Endothelial cell of umbilical vein (primary cell): ENCODE results near the gene GMEB2. TPM values are rescaled to one million over a fixed set of nuclear protein-coding genes. Genes with fewer than 3 reads are reported as not detected.

ENCODE experiments used
- BruUV-seq: library from RNA; stranded (reverse); fragments of 400-500 nt; replicated peaks from 2 replicates; lab custom pipeline; 2021; lab: Mats Ljungman, UMichigan
- CTCF ChIA-PET: fragments of 300-600, 350-600 bp; sonication (Branson Sonifier 250); formaldehyde crosslinking; loops from one replicate; lab custom pipeline; 2021; ENCODE audit warnings: antibody characterized with exemption, inconsistent platforms; lab: Charles Lee
- POLR2A ChIA-PET: fragments of 300-600, 350-600 bp; sonication (Branson Sonifier 250); formaldehyde crosslinking; loops from one replicate; lab custom pipeline; 2021; ENCODE audit warnings: antibody characterized with exemption, inconsistent platforms; lab: Charles Lee
- DNase-seq: peaks from one replicate; pipeline ENCODE4 v3.0.0-alpha.2; 2011; ENCODE audit warnings: low read depth, low spot score
- FAIRE-seq: peaks from 2 replicates; lab custom pipeline; 2011; peaks lifted over from hg19 to GRCh38; lab: Jason Lieb, UNC
- H2AFZ ChIP-seq: 2 replicates; pipeline ENCODE4 v1.6.0; 2012; ENCODE audit warnings: low read depth, low read length, control low read depth, inconsistent platforms
- H3K27ac ChIP-seq: 2 replicates; pipeline ENCODE4 v1.5.1; 2011; ENCODE audit warnings: low read depth, mild to moderate bottlenecking, control low read depth, low read length, moderate library complexity; ENCODE audit not compliant: insufficient read depth
- H3K27me3 ChIP-seq, 2 experiments: 2 replicates each; pipeline versions ENCODE4 v1.6.0 to v1.6.1; 2011; ENCODE audit warnings: low read length in 2 of 2, mixed read lengths in 1 of 2; ENCODE audit not compliant: control insufficient read depth in 2 of 2, insufficient read depth in 2 of 2
- H3K36me3 ChIP-seq, 2 experiments: 2 replicates in 1 of 2; 3 replicates in 1 of 2; pipeline ENCODE4 v1.5.1; 2011; ENCODE audit warnings: low read length in 2 of 2, mild to moderate bottlenecking in 1 of 2, moderate library complexity in 1 of 2; ENCODE audit not compliant: control insufficient read depth in 2 of 2, insufficient read depth in 2 of 2; ENCODE audit errors: extremely low read depth in 1 of 2
- H3K4me1 ChIP-seq: 3 replicates; pipeline ENCODE4 v1.5.1; 2011; ENCODE audit warnings: mild to moderate bottlenecking, low read length; ENCODE audit not compliant: control insufficient read depth, insufficient read depth; ENCODE audit errors: extremely low read depth
- H3K4me2 ChIP-seq: 2 replicates; pipeline ENCODE4 v1.6.1; 2011; ENCODE audit warnings: low read length, control low read depth, mixed read lengths; ENCODE audit not compliant: insufficient read depth
- H3K4me3 ChIP-seq, 3 experiments: fragments of 200-600 bp in 1 of 3; sonication (generic), shearing (Covaris generic) in 1 of 3; replicated peaks in 1 of 3; 2 replicates each; pipeline ENCODE4 v1.5.1; 2011 to 2016; ENCODE audit warnings: control low read depth in 3 of 3, low read length in 3 of 3, mild to moderate bottlenecking in 2 of 3, inconsistent platforms in 1 of 3, low read depth in 1 of 3, moderate library complexity in 1 of 3; ENCODE audit not compliant: insufficient read depth in 1 of 3
- H3K79me2 ChIP-seq: 2 replicates; pipeline ENCODE4 v1.6.0; 2012; ENCODE audit warnings: low read length, inconsistent platforms; ENCODE audit not compliant: control insufficient read depth, insufficient read depth
- H3K9ac ChIP-seq: replicated peaks from 2 replicates; pipeline ENCODE3; 2011; ENCODE audit warnings: low read length, control low read depth; ENCODE audit not compliant: insufficient read depth; ENCODE audit errors: extremely low read depth
- H3K9me1 ChIP-seq: replicated peaks from 3 replicates; pipeline ENCODE4 v1.6.0; 2011; ENCODE audit warnings: mild to moderate bottlenecking, low read length; ENCODE audit not compliant: control insufficient read depth, insufficient read depth; ENCODE audit errors: extremely low read depth
- H3K9me3 ChIP-seq: replicated peaks from 2 replicates; pipeline ENCODE4 v1.5.1; 2012; ENCODE audit warnings: low read length, inconsistent platforms; ENCODE audit not compliant: control insufficient read depth, insufficient read depth
- H4K20me1 ChIP-seq: replicated peaks from 2 replicates; pipeline ENCODE3; 2011; ENCODE audit warnings: mild to moderate bottlenecking, low read length; ENCODE audit not compliant: control insufficient read depth, insufficient read depth; ENCODE audit errors: extremely low read depth
- EZH2 ChIP-seq: IDR thresholded peaks from 2 replicates; pipeline ENCODE4 v1.6.1; 2012; ENCODE audit warnings: borderline replicate concordance, low read depth, mild to moderate bottlenecking, moderate library complexity, low read length, inconsistent platforms; ENCODE audit not compliant: severe bottlenecking
- FOS ChIP-seq: IDR thresholded peaks from 2 replicates; pipeline ENCODE4 v1.6.1; 2011; ENCODE audit warnings: mild to moderate bottlenecking, low read length, moderate library complexity, borderline replicate concordance; ENCODE audit not compliant: insufficient read depth
- GATA2 ChIP-seq: IDR thresholded peaks from 2 replicates; pipeline ENCODE4 v1.7.0; 2011; ENCODE audit warnings: low read depth, mild to moderate bottlenecking, moderate library complexity, mixed read lengths, low read length; ENCODE audit not compliant: insufficient read length, insufficient read depth
- JUN ChIP-seq: IDR thresholded peaks from 2 replicates; pipeline ENCODE4 v1.6.1; 2011; ENCODE audit warnings: borderline replicate concordance, low read depth; ENCODE audit not compliant: insufficient read length, insufficient read depth
- MYC ChIP-seq: IDR thresholded peaks from one replicate; pipeline ENCODE4 v1.6.1; 2011; ENCODE audit warnings: mild to moderate bottlenecking, low read depth, low read length
- POLR2A ChIP-seq: IDR thresholded peaks from 2 replicates; pipeline ENCODE4 v1.6.1; 2012; ENCODE audit warnings: low read depth, mild to moderate bottlenecking, control low read depth, low read length
- POLR2AphosphoS5 ChIP-seq: IDR thresholded peaks from 2 replicates; pipeline ENCODE4 v1.6.1; 2012; ENCODE audit warnings: low read depth, mild to moderate bottlenecking, control low read depth, low read length, moderate library complexity; ENCODE audit not compliant: insufficient read depth
- dilution Hi-C: fragments of 300-500 bp; cut with MboI; formaldehyde crosslinking; loops from one replicate; pipeline ENCODE4 v1.15.0; 2019; ENCODE audit warnings: low sequenced_read_pairs; ENCODE audit not compliant: extremely low pct_ligation_motif_present
- intact Hi-C: fragments of 100-400 bp; cut with micrococcal nuclease; formaldehyde crosslinking; loops from one replicate; pipeline ENCODE4 v1.10.0; 2022
- polyA plus RNA-seq, 4 experiments: library from polyadenylated mRNA; depleted of rRNA in 3 of 4; stranded (reverse) in 3 of 4; unstranded in 1 of 4; fragments of >200 nt; gene quantifications; 2 replicates each; pipeline versions ENCODE4 v1.2.1 to v1.2.3, GENCODE V29; 2011 to 2012; ENCODE audit warnings: missing spikeins in 1 of 4
- total RNA-seq: library from RNA; stranded (reverse); gene quantifications from 2 replicates; pipeline ENCODE4 v1.2.3, GENCODE V29; 2021
- TF ChIP-seq, protein P1 (sequence below): IDR thresholded peaks from 2 replicates; pipeline ENCODE4 v1.6.1; 2011; ENCODE audit not compliant: insufficient read depth, insufficient read length
- TF ChIP-seq, protein P2 (sequence below), 2 donors: IDR thresholded peaks; 1 replicate in 1 of 2; 2 replicates in 1 of 2; pipeline ENCODE4 v1.5.1; 2011; ENCODE audit warnings: low read length in 2 of 2, mild to moderate bottlenecking in 2 of 2, moderate library complexity in 2 of 2, control low read depth in 1 of 2, inconsistent platforms in 1 of 2, low read depth in 1 of 2; ENCODE audit not compliant: insufficient read depth in 1 of 2; ENCODE audit errors: extremely low read depth in 1 of 2

Gene GMEB2
- total and polyA plus RNA-seq, 2 donors (not counting 3 experiments of a cell fraction or from before 2014, with no cell fraction given) = 12.7 to 14.1 TPM

DNA sequence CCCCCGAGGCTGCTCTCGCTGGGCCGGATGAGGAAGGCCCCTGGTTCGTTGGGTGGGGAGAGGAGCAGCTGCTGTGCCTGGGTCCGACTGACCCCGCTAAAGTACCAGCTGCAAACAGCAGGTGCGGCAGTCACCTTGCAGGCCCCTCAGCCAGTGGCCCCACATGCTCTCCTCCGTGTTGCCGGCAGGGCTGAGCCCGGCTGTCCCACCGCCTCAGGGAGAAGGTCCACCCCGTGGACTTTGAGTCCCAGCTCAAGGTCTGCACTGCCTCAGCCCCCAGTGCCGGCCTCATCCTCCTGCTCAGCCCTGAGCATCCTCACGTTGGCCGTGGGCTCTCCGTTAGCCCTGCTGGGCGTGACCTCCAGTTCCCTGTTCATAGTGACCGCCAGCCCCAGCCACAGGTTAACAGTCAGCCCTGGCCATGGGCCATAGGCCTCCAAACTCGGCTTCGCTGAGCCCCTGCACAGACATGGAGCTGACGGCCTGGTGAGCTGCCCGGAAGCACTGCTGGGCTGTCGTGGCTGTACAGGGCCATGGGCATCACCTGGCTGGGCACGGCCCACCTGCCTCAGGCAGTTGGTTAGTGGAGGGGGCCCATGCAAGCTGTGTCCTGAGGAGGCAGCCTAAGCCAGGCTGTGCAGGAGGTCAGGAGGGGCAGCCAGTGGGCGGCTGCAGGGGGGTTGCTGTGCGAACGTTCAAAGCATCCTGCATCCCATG is 82.5 kb downstream of the GMEB2 start:
- Histone ChIP-seq H3K79me2 (no peaks in the 10 kb centered on the region), H3K9me3 (no peaks in the 10 kb centered on the region), H3K4me3 (no peak overlapping the region), H3K27me3 (no peaks in the 10 kb centered on the region), H3K9ac (no peak overlapping the region), H3K9me1 (no peaks in the 10 kb centered on the region), H3K4me1 (no peaks in the 10 kb centered on the region), H3K4me2 (no peak overlapping the region), H3K36me3 (no peaks in the 10 kb centered on the region), H4K20me1 (no peaks in the 10 kb centered on the region), H2AFZ (no peak overlapping the region), H3K27ac (no peak overlapping the region)
- dilution Hi-C loops (no loop called here), intact Hi-C loops (no loop called here)
- BruUV-seq = no TSS peak
- CTCF ChIA-PET = interaction anchor here (1.0 to 1.5 kb wide), 3 partner anchors 23 to 430 kb away, joined by 3 to 6 read pairs (median 4); no protein-coding TSS in a partner anchor
- TF ChIP-seq POLR2A = no peak
- no peak for TF ChIP-seq POLR2AphosphoS5
- FAIRE-seq (no peak), DNase-seq (no peak)
- POLR2A ChIA-PET = no interaction called here

DNA sequence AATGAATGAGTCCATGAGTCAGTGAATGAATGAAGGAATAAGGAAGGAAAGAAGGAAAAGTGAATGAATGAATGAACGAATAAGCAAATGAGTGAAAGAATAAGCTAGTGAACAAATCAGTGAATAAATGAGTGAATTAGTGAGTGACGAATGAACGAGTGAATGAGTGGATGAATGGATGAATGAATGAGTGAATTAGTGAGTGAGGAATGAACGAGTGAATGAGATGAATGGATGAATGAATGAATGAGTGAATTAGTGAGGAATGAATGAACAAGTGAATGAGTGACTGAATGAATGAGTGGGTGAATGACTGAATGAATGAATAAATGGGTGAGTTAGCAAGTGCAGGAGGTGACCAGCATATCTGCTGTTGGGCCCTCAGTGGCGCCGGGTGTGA is 83.2 kb downstream of the GMEB2 start:
- no peaks in the 10 kb centered on the region for H3K9me1 ChIP-seq
- TF ChIP-seq GATA2 (no peak), MYC (no peak), EZH2 (no peak), FOS (no peak), POLR2AphosphoS5 (no peak), JUN (no peak), POLR2A (no peak)
- TF ChIP-seq, protein P1, sequence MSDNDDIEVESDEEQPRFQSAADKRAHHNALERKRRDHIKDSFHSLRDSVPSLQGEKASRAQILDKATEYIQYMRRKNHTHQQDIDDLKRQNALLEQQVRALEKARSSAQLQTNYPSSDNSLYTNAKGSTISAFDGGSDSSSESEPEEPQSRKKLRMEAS = no peak
- TF ChIP-seq, protein P2, sequence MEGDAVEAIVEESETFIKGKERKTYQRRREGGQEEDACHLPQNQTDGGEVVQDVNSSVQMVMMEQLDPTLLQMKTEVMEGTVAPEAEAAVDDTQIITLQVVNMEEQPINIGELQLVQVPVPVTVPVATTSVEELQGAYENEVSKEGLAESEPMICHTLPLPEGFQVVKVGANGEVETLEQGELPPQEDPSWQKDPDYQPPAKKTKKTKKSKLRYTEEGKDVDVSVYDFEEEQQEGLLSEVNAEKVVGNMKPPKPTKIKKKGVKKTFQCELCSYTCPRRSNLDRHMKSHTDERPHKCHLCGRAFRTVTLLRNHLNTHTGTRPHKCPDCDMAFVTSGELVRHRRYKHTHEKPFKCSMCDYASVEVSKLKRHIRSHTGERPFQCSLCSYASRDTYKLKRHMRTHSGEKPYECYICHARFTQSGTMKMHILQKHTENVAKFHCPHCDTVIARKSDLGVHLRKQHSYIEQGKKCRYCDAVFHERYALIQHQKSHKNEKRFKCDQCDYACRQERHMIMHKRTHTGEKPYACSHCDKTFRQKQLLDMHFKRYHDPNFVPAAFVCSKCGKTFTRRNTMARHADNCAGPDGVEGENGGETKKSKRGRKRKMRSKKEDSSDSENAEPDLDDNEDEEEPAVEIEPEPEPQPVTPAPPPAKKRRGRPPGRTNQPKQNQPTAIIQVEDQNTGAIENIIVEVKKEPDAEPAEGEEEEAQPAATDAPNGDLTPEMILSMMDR (IDR thresholded peaks at IDR 0.05; ENCODE audit: extremely low read depth in 1 of 2, insufficient read depth in 1 of 2, low read depth in 1 of 2, low read length in 2 of 2) = no peak
- no peak overlapping the region for H2AFZ ChIP-seq
- intact Hi-C loops = no loop called here
- no peaks in the 10 kb centered on the region for H3K36me3 ChIP-seq
- no peaks in the 10 kb centered on the region for H3K4me1 ChIP-seq
- H3K9me3 ChIP-seq = no peaks in the 10 kb centered on the region
- BruUV-seq = no TSS peak
- no peaks in the 10 kb centered on the region for H3K27me3 ChIP-seq
- H3K79me2 ChIP-seq = no peaks in the 10 kb centered on the region
- H3K4me2 ChIP-seq = no peak overlapping the region
- DNase-seq = no peak
- no peak for FAIRE-seq
- CTCF ChIA-PET = interaction anchor here (1.0 to 1.5 kb wide), 3 partner anchors 23 to 430 kb away, joined by 3 to 6 read pairs (median 4); no protein-coding TSS in a partner anchor
- dilution Hi-C loops = no loop called here
- no peak overlapping the region for H3K9ac ChIP-seq
- POLR2A ChIA-PET = no interaction called here
- H3K4me3 ChIP-seq = no peak overlapping the region
- no peak overlapping the region for H3K27ac ChIP-seq
- H4K20me1 ChIP-seq = no peaks in the 10 kb centered on the region
